Measurements from ENCODE around the gene DNAJC6. TPM values are rescaled to one million over a fixed set of nuclear protein-coding genes. Genes with fewer than 3 reads are reported as not detected.

Gene DNAJC6
- total RNA-seq, 1 experiment from 2014 or later = 15.6 TPM

DNA sequence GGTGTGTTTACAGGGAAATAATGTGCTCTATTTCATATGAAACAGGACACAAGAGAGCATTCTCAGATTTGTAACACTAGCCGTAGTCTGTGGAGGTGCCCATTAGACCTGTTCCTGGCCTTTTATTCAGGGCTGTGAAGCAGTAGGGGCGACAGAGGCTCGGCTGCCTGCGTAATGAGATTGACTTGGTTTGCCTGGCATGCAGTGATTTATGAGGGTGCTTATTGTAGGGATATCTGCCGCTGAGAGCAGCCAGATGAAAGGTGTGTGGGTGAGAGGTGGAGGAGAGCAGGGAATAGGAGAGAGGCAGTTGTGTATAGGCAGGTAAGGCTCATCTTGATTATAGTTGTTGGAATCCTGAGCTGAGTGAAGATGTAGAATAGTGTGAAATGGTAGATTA lies 51.3 kb downstream of the DNAJC6 start:
- H3K36me3 ChIP-seq (ENCODE audit: low read depth) = no peaks in the 10 kb centered on the region
- H3K9me2 ChIP-seq (ENCODE audit: insufficient read depth) = no peaks in the 10 kb centered on the region
- H2AFZ ChIP-seq = no peak overlapping the region
- no peaks in the 10 kb centered on the region for H3K9me3 ChIP-seq (ENCODE audit: insufficient read depth, low read depth)
- H3K4me2 ChIP-seq = no peak overlapping the region
- H3K79me2 ChIP-seq (ENCODE audit: low read depth) = no peaks in the 10 kb centered on the region
- H3K27me3 ChIP-seq (ENCODE audit: insufficient read depth, low read depth) = no peaks in the 10 kb centered on the region
- no peak overlapping the region for H3K27ac ChIP-seq
- TF ChIP-seq EZH2 (IDR thresholded peaks at IDR 0.05; ENCODE audit: low read depth) = no peak
- TF ChIP-seq, protein P1, sequence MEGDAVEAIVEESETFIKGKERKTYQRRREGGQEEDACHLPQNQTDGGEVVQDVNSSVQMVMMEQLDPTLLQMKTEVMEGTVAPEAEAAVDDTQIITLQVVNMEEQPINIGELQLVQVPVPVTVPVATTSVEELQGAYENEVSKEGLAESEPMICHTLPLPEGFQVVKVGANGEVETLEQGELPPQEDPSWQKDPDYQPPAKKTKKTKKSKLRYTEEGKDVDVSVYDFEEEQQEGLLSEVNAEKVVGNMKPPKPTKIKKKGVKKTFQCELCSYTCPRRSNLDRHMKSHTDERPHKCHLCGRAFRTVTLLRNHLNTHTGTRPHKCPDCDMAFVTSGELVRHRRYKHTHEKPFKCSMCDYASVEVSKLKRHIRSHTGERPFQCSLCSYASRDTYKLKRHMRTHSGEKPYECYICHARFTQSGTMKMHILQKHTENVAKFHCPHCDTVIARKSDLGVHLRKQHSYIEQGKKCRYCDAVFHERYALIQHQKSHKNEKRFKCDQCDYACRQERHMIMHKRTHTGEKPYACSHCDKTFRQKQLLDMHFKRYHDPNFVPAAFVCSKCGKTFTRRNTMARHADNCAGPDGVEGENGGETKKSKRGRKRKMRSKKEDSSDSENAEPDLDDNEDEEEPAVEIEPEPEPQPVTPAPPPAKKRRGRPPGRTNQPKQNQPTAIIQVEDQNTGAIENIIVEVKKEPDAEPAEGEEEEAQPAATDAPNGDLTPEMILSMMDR (conservative IDR thresholded peaks at IDR 0.05) = no peak
- no peaks in the 10 kb centered on the region for H4K20me1 ChIP-seq (ENCODE audit: insufficient read depth)
- no TSS peak for BruUV-seq (replicated peaks)
- H3K4me3 ChIP-seq = no peak overlapping the region
- peaks cover 7% of the 10 kb centered on the region; the same call in 1 of the 2 replicates for H3K4me1 ChIP-seq (replicated peaks; ENCODE audit: insufficient read depth)
- ChIA-PET POLR2A (ENCODE audit: unreplicated experiment) (no interaction called here), CTCF (interaction anchor here (0.6 kb wide), 1 partner anchor 94 kb away, joined by 3 read pairs; no protein-coding TSS in a partner anchor)
- intact Hi-C loops (cut with micrococcal nuclease; ENCODE audit: unreplicated experiment) = no loop called here
- no peak for DNase-seq
- no peaks in the 10 kb centered on the region for H3F3A ChIP-seq (ENCODE audit: insufficient read depth, low read depth)

DNA sequence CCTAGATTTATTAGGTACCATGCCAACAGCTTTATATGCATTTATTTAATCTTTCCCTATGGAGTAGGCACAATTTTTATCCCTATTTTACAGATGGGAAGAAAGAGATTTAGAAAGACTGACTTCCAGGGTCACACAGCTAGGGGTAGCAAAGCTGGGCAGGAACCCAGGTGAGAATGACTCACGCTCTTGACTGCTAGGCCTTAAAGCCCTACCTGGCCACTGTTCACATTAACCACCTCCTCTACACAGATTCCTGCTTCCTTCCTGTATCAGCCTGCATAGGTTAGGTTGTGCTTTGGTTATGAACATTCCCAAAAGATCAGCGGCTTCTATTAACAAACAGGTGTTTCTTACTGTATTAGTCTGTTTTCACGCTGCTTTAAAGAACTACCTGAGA lies 53.2 kb downstream of the DNAJC6 start:
- TF ChIP-seq EZH2 (IDR thresholded peaks at IDR 0.05; ENCODE audit: low read depth) = no peak
- TF ChIP-seq, protein P1 (conservative IDR thresholded peaks at IDR 0.05) = no peak
- DNase-seq = peak in 1 of 2 experiments; percentile 19
- ChIA-PET CTCF (no interaction called here), POLR2A (ENCODE audit: unreplicated experiment) (no interaction called here)
- no peaks in the 10 kb centered on the region for H3K9me3 ChIP-seq (ENCODE audit: insufficient read depth, low read depth)
- H2AFZ ChIP-seq = no peak overlapping the region
- H3K9me2 ChIP-seq (ENCODE audit: insufficient read depth) = no peaks in the 10 kb centered on the region
- intact Hi-C loops (cut with micrococcal nuclease; ENCODE audit: unreplicated experiment) = no loop called here
- BruUV-seq (replicated peaks) = no TSS peak
- H3K4me3 ChIP-seq = no peak overlapping the region
- H3F3A ChIP-seq (ENCODE audit: insufficient read depth, low read depth) = no peaks in the 10 kb centered on the region
- no peaks in the 10 kb centered on the region for H3K79me2 ChIP-seq (ENCODE audit: low read depth)
- H3K4me2 ChIP-seq = no peak overlapping the region
- H3K27me3 ChIP-seq (ENCODE audit: insufficient read depth, low read depth) = no peaks in the 10 kb centered on the region
- H3K4me1 ChIP-seq (replicated peaks; ENCODE audit: insufficient read depth) = peaks cover 7% of the 10 kb centered on the region; the same call in 1 of the 2 replicates
- no peak overlapping the region for H3K27ac ChIP-seq
- no peaks in the 10 kb centered on the region for H4K20me1 ChIP-seq (ENCODE audit: insufficient read depth)
- no peaks in the 10 kb centered on the region for H3K36me3 ChIP-seq (ENCODE audit: low read depth)

DNA sequence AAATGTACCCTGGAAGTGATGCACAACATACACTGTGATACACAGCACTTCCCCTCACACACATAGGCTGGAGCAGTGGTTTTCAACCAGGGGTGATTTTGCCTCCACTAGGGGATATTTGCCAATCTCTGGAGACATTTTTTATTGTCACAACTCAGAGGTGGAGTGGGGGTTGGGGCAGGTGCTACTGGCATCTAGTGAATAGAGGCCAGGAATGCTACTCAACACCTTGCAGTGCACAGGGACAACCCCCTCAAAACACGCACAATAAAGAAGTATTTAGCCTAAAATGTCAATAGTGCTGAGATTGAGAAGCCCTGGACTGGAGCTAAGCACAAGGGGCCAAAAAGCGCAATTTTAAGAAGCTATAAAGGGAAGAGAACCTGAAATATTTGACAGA lies 54.1 kb downstream of the DNAJC6 start:
- TF ChIP-seq, protein P1 (conservative IDR thresholded peaks at IDR 0.05) = no peak
- TF ChIP-seq EZH2 (IDR thresholded peaks at IDR 0.05; ENCODE audit: low read depth) = no peak
- H3K9me3 ChIP-seq (ENCODE audit: insufficient read depth, low read depth) = no peaks in the 10 kb centered on the region
- intact Hi-C loops (cut with micrococcal nuclease; ENCODE audit: unreplicated experiment) = no loop called here
- DNase-seq = no peak
- H3K79me2 ChIP-seq (ENCODE audit: low read depth) = no peaks in the 10 kb centered on the region
- H3K4me1 ChIP-seq (replicated peaks; ENCODE audit: insufficient read depth) = peaks cover 7% of the 10 kb centered on the region; the same call in 1 of the 2 replicates
- ChIA-PET CTCF (no interaction called here), POLR2A (ENCODE audit: unreplicated experiment) (interaction anchor here (0.6 kb wide), 1 partner anchor 27 kb away, joined by 3 read pairs; no protein-coding TSS in a partner anchor)
- no peak overlapping the region for H3K27ac ChIP-seq
- no peak overlapping the region for H3K4me2 ChIP-seq
- no TSS peak for BruUV-seq (replicated peaks)
- no peaks in the 10 kb centered on the region for H3K9me2 ChIP-seq (ENCODE audit: insufficient read depth)
- H2AFZ ChIP-seq = no peak overlapping the region
- no peaks in the 10 kb centered on the region for H4K20me1 ChIP-seq (ENCODE audit: insufficient read depth)
- no peaks in the 10 kb centered on the region for H3K27me3 ChIP-seq (ENCODE audit: insufficient read depth, low read depth)
- H3K4me3 ChIP-seq = no peak overlapping the region
- H3F3A ChIP-seq (ENCODE audit: insufficient read depth, low read depth) = no peaks in the 10 kb centered on the region
- H3K36me3 ChIP-seq (ENCODE audit: low read depth) = no peaks in the 10 kb centered on the region
